HG03354 (cell line): ENCODE results near the gene ZFHX3.
A peak's percentile ranks its signal among the peaks of the same experiment; 100 is the strongest.
"Not testable (repeated sequence)": the region's sequence is repeated elsewhere in the genome, so short reads cannot be mapped to it uniquely, and the experiment has no call there.

Source experiments
- ATAC-seq: cut with Tn5 transposase; IDR thresholded peaks from one replicate; pipeline ENCODE4 v1.9.1; 2021; ENCODE audit warnings: mild to moderate bottlenecking; ENCODE audit not compliant: unreplicated experiment, poor library complexity, severe bottlenecking

ZFHX3 gene

DNA sequence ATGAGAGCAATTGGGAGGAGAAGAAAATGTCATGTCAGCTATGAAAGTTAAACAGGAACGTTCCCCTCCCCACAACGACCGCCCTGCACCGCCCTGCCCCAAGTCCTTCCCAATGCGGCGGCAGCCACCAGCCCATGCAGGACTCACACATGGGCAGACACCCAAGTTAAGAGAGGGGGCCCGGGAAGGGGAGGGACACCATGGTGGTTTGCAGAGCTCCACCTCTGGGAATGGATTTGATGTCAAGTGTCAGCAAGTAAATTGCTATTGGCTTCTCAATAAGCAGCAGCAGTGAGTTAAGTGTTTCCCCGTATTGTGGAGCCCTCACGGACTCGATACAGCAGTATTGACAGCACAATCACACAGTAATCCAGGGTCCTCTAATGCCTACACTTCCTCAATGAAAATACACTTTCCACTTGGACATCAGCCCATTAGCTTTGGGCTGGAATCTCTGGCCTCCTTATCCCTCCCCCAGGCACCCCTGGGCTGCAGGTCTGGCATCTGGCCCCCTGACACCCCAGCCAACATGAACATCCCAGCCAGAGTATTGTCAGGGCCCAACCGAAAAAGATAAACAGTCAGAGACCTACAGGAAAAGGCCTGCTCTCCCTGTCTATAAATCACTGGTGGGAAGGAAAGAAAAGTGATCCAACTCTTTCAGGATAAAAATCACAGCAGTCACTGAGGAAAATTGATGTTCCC lies 22.6 kb downstream of the ZFHX3 start:
- no peak for ATAC-seq

DNA sequence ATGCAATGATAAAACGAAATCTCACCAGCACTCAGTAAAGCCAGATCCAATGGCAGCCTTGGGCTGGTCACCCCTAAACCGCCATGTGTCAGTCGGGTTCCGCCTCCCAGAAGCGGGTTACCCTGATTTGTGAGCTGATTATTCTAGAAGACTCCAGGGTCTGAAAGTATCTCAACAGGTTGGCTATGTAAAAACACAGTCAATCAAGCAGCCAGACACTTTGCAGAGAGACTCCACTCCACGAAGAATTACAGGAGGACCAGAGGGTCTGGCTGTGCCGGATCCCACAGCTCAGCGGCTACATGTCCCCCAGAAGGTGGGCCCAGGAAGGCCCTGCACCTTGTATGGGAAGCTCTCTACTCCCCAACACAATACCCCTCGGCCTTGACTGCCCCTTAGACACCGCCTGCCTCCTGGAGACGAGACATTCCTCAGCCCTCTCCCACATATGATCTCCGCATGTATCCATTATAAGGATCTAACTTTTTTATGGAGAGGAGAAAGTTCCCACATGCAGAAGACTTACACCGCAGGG lies 23.3 kb downstream of the ZFHX3 start:
- no peak for ATAC-seq

DNA sequence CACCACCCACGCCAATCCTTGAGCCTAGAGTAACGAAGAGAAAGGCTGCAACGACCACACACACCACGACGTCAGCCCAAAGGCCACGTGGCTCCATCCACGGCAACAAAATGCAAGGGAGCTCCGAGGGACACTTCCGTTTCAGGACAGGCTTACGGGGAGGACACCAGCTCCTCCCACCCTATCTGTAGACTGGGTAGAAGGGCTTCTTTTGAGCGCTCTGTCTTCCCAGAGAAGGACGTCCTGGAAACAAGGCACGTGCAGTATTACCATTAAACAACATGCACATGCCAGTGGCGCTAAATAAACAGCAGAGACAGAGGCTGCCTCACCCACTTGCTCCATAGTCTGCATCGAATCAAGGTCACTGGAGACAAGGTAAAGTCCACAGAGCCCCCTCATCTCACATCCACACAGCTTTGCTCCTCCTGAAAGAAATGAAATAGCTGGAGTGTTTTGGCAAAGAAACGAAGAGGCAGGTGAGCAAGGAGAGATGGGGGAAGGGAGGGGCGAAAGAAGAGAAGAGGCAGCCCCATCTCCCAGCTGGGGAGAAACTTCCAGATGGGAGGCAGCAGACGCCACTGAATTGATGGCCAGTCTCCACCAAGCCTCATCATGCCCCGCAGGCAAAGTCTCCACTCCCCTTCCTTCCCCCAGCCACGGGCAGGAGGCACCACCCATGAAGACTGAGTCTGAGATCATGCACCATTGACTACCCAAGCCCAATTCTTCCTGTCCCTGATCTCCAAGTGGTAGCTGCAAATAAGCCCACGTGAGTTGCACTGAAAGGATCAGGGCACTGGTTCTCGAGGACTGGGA lies 24.0 kb downstream of the ZFHX3 start:
- no peak for ATAC-seq

DNA sequence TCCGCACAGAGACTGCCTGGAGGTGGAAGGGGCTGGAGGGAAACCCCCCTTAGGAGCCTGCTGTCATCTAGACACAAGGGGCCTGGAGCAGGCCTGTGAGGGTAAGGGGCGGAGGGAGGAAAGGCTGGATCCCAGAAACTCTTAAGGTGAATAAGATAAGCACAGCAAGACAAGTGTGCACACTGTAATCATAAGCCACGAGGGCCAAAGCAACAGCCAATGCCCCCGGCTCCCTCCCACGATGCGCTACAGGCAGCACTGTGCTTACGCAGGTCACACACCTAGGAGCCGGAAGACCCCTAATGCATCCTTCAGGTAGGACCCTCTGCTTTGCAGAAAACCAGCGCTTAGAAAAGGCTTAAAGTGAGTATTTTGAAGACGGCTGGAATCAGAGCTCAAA lies 24.6 kb downstream of the ZFHX3 start:
- no peak for ATAC-seq

DNA sequence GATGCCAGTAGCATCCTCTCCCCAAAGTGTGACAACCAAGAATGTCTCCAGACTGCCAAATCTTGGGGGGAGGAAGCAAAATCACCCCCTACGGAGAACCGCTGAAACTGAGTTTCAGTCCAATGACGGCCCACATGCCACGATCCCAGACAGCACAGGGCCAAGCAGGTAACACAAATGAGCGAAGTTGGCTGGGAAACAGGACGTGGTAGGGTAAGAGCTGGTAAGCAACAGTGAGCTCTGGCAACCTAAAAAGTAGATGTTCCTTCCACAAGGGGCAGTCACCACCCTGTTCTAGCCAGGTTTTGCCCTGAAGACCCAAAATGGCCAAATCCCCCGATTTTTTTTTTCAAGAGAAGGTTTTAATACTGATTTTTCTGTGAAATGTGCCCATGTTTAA lies 25.4 kb downstream of the ZFHX3 start:
- ATAC-seq: no peak

DNA sequence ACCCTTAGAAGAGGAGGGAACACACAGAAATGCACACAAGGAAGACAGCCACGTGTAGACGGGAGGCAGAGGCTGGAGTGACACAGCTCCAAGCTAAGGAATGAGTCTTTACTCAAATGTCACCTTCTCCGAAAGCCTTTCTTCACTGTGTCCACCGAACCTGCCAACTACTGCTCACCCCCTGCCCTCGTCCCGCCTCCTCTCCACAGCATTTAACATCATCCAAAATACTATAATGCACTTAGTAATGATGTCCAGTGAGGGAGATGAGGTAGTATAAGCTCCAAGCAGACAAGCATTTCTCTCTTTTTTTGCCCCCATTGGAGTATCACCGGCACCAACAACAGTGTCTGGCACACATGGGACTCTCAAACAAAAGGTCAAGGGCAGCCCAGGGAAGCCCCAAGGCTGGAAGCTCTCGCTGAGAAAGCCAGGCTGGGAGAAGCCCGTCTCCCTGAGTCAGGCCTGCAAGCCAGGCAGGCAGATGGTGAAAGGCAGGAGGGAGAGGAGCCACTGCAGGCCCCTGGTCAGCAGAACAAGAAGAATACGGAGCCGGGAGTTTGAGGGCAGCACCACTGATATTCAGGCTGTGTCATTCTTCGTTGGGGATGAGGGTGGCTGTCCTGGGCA lies 25.9 kb downstream of the ZFHX3 start:
- ATAC-seq: no peak

DNA sequence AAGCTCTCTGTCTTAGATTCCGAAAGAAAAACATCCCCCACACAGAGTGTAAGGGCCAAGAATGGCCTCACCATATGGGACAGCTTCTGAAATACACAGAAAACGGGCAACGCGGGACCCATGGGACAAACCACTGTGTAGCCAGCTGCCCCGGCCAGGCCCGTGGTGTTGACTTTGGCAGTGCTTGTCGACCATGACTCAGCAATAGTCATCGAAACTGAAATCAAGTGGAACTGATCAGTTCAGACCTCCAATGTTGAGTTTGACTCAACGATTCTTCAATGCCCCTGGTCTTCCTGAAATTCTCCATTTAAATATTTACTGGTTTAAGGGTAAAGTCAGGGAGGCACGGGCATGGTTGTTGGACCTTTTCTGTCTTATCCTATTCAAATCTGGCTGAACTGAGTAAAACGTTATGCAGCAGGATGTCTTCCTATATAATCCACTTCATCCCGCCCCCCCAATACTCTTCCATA lies 27.5 kb downstream of the ZFHX3 start:
- ATAC-seq: no peak

DNA sequence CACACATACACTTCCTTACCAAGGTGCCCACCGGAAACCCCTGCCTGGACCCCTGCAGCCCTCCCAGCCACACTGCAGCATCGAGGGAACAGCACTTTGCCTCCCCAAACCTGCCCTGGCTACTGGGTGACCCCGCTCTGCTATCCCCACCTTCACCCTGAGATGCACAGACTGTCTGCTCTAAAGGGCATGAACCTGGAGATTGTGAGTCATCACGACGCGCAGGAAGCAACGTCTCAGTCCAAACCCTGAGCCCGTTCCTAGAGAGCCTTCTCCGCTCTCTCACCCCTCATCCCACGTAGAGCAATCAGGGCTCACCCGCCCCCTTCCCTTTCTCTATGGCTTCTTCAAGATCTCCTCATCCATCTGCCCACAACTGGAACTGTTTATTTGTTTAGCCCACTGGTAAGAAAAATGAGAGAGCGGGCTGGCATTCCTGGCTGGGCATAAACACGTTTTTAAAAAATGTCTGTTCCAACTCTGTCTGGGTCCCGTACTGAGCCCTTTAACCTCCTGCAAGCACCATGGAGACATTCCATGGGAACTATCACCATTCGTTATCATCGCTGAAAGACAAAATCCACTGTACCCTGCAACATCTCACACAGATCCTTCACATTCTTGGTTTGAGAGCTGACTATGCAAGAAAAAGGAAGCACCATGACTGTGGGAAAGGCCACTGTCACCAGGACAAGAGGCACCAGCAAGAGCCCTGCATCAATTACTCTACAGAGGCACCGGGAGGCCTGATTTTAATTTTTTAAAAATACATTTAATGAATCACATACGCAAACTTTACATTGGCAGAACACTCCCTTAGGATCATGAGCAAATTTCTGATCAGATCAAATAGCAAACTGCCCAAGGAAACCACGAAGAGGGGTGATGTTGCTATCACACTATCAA lies 28.2 kb downstream of the ZFHX3 start:
- no peak for ATAC-seq

DNA sequence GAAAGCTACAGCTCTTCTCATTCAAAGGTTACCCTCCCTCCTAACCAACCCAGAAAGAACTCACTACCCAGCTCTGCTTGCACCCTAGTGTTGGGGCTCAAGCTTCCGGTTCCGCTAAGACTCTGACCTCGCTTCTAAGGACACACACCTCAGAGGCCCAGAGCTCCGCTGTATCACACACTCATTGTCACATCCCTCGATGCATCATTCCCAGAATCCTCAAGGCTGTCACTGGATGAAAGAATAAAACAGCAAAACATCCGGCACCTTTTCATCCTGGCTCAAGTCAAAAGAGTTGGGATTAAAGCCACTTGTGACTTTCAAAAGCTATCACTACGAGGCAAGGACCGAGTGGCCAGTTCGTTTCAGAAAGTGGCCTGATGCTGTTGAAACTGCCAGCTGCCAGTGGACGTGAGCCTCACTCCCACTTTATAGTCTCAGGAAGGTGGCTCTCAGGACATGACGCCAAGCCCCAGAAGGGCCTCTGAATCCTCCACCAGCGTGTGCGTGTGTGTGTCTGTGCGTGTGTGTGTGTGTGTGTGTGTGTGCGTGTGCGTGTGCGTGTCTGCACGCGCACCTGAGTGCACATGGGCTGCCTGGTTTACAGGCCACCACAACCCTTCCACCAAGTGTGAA lies 29.0 kb downstream of the ZFHX3 start:
- no peak for ATAC-seq

DNA sequence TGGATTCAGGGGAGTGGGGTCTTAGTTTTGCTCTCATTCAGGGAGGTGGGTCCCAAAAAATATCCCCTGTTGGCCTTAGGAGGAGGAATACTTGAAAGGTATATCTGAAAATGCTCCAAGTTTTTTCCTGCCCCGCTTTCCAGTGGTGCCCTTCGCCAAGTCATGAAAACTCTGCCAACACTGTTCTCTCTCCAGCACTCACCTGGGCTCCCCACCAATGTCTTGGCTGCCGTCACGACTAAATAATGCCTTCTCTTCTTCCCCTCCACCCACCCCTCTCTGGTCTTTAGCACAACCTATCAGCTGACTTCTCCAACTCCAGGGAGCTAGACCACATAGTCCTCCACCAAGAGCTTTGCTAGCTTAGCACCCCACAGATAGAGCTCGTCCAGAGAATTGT lies 30.6 kb downstream of the ZFHX3 start:
- no peak for ATAC-seq

DNA sequence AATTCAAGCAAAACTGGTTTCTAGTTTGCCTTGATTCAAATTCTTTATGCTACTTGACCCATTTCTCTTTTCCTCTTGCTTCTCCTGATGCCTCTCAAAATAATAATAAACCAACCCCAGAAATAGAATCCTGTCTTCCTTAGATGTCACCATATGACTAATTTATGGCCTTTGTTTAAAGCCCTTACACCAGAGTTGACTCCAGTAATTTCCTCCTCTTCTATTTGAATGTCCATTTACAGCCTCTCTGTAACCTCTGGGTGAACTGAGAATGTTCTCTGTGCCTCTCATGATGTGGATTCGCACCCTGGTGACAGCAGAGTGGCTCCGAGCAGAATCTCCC lies 31.5 kb downstream of the ZFHX3 start:
- ATAC-seq: peak; percentile 56

DNA sequence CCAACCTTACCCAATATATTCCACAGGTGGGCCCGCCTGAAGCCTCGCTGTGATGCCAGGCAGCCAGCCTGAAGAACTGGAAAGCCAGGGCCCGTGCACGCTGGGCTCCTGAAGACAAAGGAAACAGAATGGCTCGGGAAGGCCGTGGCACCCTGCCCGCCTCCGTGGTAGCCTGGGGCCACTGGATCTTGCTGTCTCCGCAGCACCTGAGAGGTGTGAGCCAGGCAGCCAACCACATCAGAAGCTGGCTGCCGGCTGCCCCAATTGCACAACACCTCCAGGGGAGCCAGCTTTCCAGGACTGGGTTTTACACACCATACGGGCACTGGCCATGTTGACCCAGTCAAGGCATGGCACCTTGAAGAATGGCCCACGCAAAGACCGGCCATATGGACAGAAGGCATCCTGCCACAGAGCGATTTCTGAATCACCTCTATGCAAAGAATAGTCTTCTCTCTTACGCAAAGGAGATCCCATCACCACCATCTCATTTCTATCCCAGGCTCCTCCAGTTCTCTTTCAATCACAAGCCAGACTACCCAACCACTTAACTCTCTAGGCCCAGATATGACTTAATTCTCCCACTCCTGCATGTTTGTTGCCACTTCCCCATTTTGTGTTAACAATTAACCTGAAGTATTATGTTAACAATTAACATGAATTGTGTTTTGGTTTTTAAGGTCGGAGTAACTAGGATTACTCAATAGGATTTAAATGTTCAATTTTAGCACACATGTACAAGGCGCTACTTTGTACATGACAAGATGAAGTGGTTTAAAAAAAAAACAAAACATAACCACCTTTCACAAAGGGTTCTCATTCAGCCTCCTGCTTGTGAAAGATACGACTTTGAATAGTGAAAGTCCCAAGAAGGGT lies 32.1 kb downstream of the ZFHX3 start:
- ATAC-seq: peak; percentile 89

DNA sequence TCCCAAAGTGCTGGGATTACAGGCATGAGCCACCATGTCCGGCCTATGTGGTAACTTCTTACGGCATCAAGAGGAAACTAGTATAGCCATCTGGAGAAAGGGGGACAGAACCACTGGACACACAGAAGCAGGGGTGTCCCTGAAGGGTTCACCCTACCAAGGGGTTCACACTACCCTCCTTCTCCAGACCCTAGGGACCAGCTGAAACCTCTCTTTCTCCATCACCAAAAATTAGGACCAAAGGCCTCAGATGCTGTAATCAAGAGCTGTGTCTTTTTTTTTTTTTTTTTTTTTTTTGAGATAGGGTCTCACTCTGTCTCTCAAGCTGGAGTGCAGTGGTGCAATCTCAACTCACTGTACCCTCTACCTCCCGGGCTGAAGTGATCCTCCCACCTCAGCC lies 33.2 kb downstream of the ZFHX3 start:
- no peak for ATAC-seq

DNA sequence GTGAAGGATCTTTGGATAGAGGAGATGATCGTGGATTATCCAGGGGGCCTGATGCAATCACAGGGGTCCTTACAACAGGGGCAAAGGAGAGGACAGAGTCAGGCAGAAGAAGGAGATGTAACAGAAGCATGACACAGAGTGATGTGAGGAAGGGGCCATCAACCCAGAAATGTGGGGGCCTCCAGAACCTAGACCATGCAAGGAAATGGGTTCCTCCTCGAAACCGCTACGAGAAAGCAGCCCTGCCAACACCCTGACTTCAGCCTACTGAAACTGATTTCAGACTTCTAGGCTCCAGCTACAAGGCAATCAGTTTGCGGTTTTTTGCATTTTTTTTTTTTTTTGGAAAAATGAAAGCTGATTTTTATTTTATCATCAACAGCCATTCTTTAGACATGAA lies 34.0 kb downstream of the ZFHX3 start:
- no peak for ATAC-seq

DNA sequence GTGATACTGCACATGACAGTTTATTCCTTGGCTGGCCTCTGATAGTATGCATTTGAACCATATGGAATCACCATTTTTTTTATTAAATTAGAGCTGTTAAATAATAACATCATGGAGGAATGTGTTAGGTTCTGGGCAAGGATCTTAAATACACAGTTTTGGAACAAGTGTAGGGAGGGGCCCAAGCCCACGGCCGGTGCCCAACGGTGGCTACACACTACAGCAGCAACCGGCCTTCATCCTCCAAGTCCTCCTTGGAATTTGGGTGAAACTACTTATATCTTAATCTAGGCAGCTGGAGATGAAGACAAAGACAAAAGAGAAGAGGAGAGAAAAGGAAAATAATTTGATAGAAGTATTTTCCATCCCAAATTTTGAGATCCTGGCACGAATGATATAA lies 35.6 kb downstream of the ZFHX3 start:
- ATAC-seq: no peak

DNA sequence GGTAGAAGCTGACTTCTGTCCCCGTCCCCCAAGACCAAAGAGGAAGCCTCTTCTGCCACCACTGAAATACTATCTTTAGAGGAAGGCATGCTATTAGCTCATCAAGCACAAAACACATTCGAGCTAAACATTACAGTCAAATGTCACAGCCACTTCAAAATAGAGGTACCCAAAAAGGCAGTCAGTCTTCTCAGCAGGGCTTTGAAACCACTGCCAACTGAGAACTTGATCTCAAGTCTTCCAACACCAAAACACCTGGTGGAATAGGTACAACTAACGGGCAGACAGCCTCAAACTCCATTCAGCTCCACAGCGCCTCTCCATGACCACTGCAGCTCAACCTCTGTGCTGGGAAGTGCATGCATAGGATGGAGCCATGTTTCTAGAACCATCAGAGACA lies 36.0 kb downstream of the ZFHX3 start:
- ATAC-seq: no peak

DNA sequence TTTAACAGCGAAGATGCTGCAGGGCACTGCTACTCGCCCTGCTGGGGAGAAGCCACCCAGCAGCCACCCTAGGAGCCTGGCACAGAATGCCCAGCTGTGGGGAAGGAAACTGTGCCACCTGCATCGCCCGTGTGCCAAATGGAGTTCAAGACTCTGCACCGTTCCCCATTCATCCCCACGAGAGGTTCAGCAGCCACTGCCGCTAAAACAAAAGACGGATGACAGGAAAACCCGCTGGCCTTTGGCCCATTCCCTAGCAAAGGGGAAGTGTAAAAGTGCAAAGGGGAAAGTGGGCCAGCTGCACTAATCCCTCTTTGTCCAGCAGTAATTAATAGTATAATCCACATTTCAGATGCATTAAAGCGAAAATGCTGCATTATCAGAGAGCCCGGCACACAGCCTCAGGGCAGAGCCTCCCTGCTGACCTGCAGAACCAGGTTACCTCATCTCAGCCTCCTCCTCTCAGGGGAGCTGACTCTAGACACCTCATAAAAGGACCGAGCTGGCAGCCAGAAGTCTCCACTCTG lies 37.7 kb downstream of the ZFHX3 start:
- no peak for ATAC-seq

DNA sequence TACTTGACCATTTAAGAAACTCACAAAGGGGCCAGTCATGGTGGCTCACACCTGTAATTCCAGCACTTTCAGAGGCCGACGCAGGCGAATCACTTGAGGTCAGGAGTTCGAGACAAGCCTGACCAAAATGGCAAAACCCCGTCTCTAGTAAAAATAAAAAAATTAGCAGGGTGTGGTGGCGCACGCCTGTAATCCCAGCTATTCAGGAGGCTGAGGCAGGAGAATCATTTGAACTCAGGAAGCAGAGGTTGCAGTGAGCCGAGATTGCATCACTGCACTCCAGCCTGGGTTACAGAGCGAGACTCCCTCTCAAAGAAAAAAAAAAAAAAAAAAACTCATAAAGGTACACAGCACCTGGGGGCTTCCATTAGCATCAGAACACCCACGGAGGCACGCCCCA lies 38.2 kb downstream of the ZFHX3 start:
- ATAC-seq: not testable (repeated sequence)
